ENCODE data around the gene SFXN5.

SFXN5 gene

GRCh38 chr2:73043929-73044832 lies 27.3 kb downstream of the SFXN5 start:
- TF ChIP-seq CTCF (IDR thresholded peaks at IDR 0.05; ENCODE audit: low read depth, low read length), result no peak
- DNase-seq (ENCODE audit: extremely low read depth, low read depth), result no peak

GRCh38 chr2:73043276-73043675 lies 28.2 kb downstream of the SFXN5 start:
- no peak for DNase-seq (ENCODE audit: extremely low read depth, low read depth)
- no peak for TF ChIP-seq CTCF (IDR thresholded peaks at IDR 0.05; ENCODE audit: low read depth, low read length)

- DNase-seq (ENCODE audit: extremely low read depth, low read depth), result no peak
Observed at GRCh38 chr2:73037947-73038585, 33.4 kb downstream of the SFXN5 start.

GRCh38 chr2:73036766-73037165 lies 34.7 kb downstream of the SFXN5 start:
- TF ChIP-seq CTCF (IDR thresholded peaks at IDR 0.05; ENCODE audit: low read depth, low read length), result no peak
- no peak for DNase-seq (ENCODE audit: extremely low read depth, low read depth)

More at GRCh38 chr2:73037947-73038585, 33.4 kb downstream of the SFXN5 start:
- no peak for TF ChIP-seq CTCF (IDR thresholded peaks at IDR 0.05; ENCODE audit: low read depth, low read length)

GRCh38 chr2:73035899-73036711 lies 35.4 kb downstream of the SFXN5 start:
- DNase-seq (ENCODE audit: extremely low read depth, low read depth), result no peak
- TF ChIP-seq CTCF (IDR thresholded peaks at IDR 0.05; ENCODE audit: low read depth, low read length), result no peak; the same call in 1 of the 2 replicates

GRCh38 chr2:73034661-73035375 lies 36.7 kb downstream of the SFXN5 start:
- DNase-seq (ENCODE audit: extremely low read depth, low read depth), result no peak
- TF ChIP-seq CTCF (IDR thresholded peaks at IDR 0.05; ENCODE audit: low read depth, low read length), result no peak

Measured in AG09319 (cell line).